ENCODE data around the gene BBS10.
"Not testable (repeated sequence)": the region's sequence is repeated elsewhere in the genome, so short reads cannot be mapped to it uniquely, and the experiment has no call there.

DNA sequence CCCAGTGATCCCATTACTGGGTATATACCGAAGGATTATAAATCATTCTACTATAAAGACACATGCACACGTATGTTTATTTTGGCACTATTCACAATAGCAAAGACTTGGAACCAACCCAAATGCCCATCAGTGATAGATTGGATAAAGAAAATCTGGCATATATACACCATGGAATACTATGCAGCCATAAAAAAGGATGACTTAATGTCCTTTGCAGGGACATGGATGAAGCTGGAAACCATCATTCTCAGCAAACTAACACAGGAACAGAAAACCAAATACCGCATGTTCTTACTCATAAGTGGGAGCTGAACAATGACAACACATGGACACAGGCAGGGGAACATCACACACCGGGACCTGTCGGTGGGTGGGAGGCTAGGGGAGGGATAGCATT lies 15.9 kb upstream of the BBS10 start:
- TF ChIP-seq EZH2 (IDR thresholded peaks at IDR 0.05; ENCODE audit: borderline replicate concordance, insufficient read depth, low read length, poor library complexity, severe bottlenecking); POLR2AphosphoS5 (IDR thresholded peaks at IDR 0.05); EP300 (conservative IDR thresholded peaks at IDR 0.05; ENCODE audit: poor library complexity, severe bottlenecking); MXI1 (conservative IDR thresholded peaks at IDR 0.05; ENCODE audit: poor library complexity, severe bottlenecking): not testable (repeated sequence)
- TF ChIP-seq, protein P1, sequence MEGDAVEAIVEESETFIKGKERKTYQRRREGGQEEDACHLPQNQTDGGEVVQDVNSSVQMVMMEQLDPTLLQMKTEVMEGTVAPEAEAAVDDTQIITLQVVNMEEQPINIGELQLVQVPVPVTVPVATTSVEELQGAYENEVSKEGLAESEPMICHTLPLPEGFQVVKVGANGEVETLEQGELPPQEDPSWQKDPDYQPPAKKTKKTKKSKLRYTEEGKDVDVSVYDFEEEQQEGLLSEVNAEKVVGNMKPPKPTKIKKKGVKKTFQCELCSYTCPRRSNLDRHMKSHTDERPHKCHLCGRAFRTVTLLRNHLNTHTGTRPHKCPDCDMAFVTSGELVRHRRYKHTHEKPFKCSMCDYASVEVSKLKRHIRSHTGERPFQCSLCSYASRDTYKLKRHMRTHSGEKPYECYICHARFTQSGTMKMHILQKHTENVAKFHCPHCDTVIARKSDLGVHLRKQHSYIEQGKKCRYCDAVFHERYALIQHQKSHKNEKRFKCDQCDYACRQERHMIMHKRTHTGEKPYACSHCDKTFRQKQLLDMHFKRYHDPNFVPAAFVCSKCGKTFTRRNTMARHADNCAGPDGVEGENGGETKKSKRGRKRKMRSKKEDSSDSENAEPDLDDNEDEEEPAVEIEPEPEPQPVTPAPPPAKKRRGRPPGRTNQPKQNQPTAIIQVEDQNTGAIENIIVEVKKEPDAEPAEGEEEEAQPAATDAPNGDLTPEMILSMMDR (IDR thresholded peaks at IDR 0.05; ENCODE audit: poor library complexity, severe bottlenecking) = not testable (repeated sequence)

Measured in neural cell (in vitro differentiated cells).